ENCODE measurements around the gene CSGALNACT2. TPM values are rescaled to one million over a fixed set of nuclear protein-coding genes. Genes with fewer than 3 reads are reported as not detected.

Gene CSGALNACT2
- total and polyA plus RNA-seq, 9 of the 15 experiments (the other 6 are each of a cell fraction or from before 2014, with no cell fraction given): 1.4 to 7.3 (median 3.5) TPM

DNA sequence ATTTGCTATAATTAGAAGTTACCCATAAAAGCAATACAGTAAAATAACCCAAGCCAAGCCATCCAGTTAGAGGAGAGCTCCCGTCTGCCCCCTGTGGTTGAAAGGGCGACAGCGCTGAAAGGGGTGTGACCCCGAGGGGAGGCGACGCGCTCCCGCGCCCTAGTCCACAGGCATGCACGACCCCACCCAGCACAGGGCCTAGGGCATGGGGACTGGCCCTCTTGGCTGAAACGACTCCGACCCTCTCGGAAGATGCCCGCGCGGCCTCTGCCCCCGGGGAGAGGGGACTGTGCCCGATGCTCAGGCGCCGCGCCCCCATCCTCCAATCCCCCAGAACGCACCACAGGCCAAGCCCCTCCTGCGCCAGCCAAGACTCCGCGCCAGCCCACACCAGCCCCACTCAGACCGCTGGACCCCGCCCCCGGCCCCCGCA is 64.0 kb downstream of the CSGALNACT2 start (continued):
- TF ChIP-seq ZFX (CRISPR knock-in tag; IDR thresholded peaks at IDR 0.05) (peak; percentile 49; the same call in 1 of the 2 replicates), ZNF347 (CRISPR knock-in tag; IDR thresholded peaks at IDR 0.05; ENCODE audit: low read depth) (no peak), TCFL5 (CRISPR knock-in tag; conservative IDR thresholded peaks at IDR 0.05) (no peak), FOXP4 (CRISPR knock-in tag; IDR thresholded peaks at IDR 0.05; ENCODE audit: borderline replicate concordance) (no peak), PTBP1 (IDR thresholded peaks at IDR 0.05; ENCODE audit: low read depth, low read length) (no peak), MXI1 (IDR thresholded peaks at IDR 0.05; ENCODE audit: low read depth, low read length) (peak; percentile 72), GATAD2A (IDR thresholded peaks at IDR 0.05) (peak; percentile 81; the same call in 1 of the 2 replicates), ZNF785 (CRISPR knock-in tag; IDR thresholded peaks at IDR 0.05) (no peak), EZH2 (IDR thresholded peaks at IDR 0.05; ENCODE audit: borderline replicate concordance, low read depth, low read length) (no peak), KLF6 (CRISPR knock-in tag; IDR thresholded peaks at IDR 0.05; ENCODE audit: borderline replicate concordance) (no peak), ZNF311 (CRISPR knock-in tag; IDR thresholded peaks at IDR 0.05) (no peak), MAFK (IDR thresholded peaks at IDR 0.05; ENCODE audit: low read length) (no peak), BCOR (IDR thresholded peaks at IDR 0.05) (no peak), ASH1L (IDR thresholded peaks at IDR 0.05; ENCODE audit: borderline replicate concordance, low read depth, partially characterized antibody) (no peak), ZNF444 (CRISPR knock-in tag; IDR thresholded peaks at IDR 0.05) (no peak), NCOA6 (IDR thresholded peaks at IDR 0.05) (no peak), DACH1 (IDR thresholded peaks at IDR 0.05; ENCODE audit: partially characterized antibody) (no peak), POLR2G (IDR thresholded peaks at IDR 0.05; ENCODE audit: low read depth, low read length) (peak; percentile 45; the same call in 1 of the 2 replicates), LCOR (CRISPR knock-in tag; IDR thresholded peaks at IDR 0.05) (no peak), CREM (IDR thresholded peaks at IDR 0.05; ENCODE audit: low read depth) (peak; percentile 64), KAT7 (CRISPR knock-in tag; IDR thresholded peaks at IDR 0.05; ENCODE audit: borderline replicate concordance) (no peak), RAD21 (CRISPR knock-in tag; conservative IDR thresholded peaks at IDR 0.05 in 1 of 2, IDR thresholded peaks at IDR 0.05 in 1 of 2) (peak in 1 of 2 experiments; percentile 52; a peak in 3 of 4 replicates), BRD4 (IDR thresholded peaks at IDR 0.05) (no peak), RFX7 (CRISPR knock-in tag; IDR thresholded peaks at IDR 0.05) (no peak)
- TF ChIP-seq, protein P1, sequence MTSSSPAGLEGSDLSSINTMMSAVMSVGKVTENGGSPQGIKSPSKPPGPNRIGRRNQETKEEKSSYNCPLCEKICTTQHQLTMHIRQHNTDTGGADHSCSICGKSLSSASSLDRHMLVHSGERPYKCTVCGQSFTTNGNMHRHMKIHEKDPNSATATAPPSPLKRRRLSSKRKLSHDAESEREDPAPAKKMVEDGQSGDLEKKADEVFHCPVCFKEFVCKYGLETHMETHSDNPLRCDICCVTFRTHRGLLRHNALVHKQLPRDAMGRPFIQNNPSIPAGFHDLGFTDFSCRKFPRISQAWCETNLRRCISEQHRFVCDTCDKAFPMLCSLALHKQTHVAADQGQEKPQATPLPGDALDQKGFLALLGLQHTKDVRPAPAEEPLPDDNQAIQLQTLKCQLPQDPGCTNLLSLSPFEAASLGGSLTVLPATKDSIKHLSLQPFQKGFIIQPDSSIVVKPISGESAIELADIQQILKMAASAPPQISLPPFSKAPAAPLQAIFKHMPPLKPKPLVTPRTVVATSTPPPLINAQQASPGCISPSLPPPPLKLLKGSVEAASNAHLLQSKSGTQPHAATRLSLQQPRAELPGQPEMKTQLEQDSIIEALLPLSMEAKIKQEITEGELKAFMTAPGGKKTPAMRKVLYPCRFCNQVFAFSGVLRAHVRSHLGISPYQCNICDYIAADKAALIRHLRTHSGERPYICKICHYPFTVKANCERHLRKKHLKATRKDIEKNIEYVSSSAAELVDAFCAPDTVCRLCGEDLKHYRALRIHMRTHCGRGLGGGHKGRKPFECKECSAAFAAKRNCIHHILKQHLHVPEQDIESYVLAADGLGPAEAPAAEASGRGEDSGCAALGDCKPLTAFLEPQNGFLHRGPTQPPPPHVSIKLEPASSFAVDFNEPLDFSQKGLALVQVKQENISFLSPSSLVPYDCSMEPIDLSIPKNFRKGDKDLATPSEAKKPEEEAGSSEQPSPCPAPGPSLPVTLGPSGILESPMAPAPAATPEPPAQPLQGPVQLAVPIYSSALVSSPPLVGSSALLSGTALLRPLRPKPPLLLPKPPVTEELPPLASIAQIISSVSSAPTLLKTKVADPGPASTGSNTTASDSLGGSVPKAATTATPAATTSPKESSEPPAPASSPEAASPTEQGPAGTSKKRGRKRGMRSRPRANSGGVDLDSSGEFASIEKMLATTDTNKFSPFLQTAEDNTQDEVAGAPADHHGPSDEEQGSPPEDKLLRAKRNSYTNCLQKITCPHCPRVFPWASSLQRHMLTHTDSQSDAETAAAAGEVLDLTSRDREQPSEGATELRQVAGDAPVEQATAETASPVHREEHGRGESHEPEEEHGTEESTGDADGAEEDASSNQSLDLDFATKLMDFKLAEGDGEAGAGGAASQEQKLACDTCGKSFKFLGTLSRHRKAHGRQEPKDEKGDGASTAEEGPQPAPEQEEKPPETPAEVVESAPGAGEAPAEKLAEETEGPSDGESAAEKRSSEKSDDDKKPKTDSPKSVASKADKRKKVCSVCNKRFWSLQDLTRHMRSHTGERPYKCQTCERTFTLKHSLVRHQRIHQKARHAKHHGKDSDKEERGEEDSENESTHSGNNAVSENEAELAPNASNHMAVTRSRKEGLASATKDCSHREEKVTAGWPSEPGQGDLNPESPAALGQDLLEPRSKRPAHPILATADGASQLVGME (CRISPR knock-in tag; IDR thresholded peaks at IDR 0.05): no peak
